Lower leg skin (tissue), 3 donors: ENCODE measurements around the gene PRDM9.

ENCODE experiments used
- CTCF ChIP-seq, 3 donors: fragments of 450-650 bp; IDR thresholded peaks; one replicate each; pipeline ENCODE4 v1.5.1; 2016; ENCODE audit warnings: antibody characterized with exemption in 3 of 3, mild to moderate bottlenecking in 3 of 3, moderate library complexity in 2 of 3
- POLR2A ChIP-seq, 2 donors: fragments of 450-650 bp; IDR thresholded peaks; one replicate each; pipeline ENCODE4 v1.6.1; 2016 to 2017; ENCODE audit warnings: antibody characterized with exemption in 2 of 2, mild to moderate bottlenecking in 1 of 2, moderate library complexity in 1 of 2

DNA sequence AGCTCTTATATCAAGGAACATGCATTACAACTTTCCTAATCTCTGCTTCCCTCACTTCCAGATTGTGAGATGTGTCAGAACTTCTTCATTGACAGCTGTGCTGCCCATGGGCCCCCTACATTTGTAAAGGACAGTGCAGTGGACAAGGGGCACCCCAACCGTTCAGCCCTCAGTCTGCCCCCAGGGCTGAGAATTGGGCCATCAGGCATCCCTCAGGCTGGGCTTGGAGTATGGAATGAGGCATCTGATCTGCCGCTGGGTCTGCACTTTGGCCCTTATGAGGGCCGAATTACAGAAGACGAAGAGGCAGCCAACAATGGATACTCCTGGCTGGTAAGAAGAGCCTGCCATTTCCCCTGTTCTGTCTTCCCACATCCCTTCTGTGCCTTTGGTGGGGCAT is 15.1 kb downstream of the PRDM9 start:
- no peak for TF ChIP-seq CTCF (IDR thresholded peaks at IDR 0.05)
- TF ChIP-seq POLR2A (IDR thresholded peaks at IDR 0.05), result no peak
